Breast epithelium (tissue), 3 donors: ENCODE measurements around the gene SMARCAL1.

Experiments used
- CTCF ChIP-seq, 3 donors: fragments of 450-650 bp; IDR thresholded peaks; one replicate each; pipeline ENCODE4 v1.5.1; 2016 to 2017; ENCODE audit warnings: antibody characterized with exemption in 3 of 3, mild to moderate bottlenecking in 3 of 3, moderate library complexity in 3 of 3
- POLR2AphosphoS5 ChIP-seq, 3 donors: sonication (generic); formaldehyde crosslinking; IDR thresholded peaks; one replicate each; pipeline ENCODE4 v1.6.1; 2017; ENCODE audit warnings: antibody characterized with exemption in 3 of 3

- TF ChIP-seq POLR2AphosphoS5 (IDR thresholded peaks at IDR 0.05) (no peak), CTCF (IDR thresholded peaks at IDR 0.05) (no peak)
These were observed 3.3 kb downstream of the SMARCAL1 start for GRCh38 chr2:216415541-216415940.
